AML-193 (cell line): Measurements from ENCODE around the gene PACSIN1.
"Not testable (repeated sequence)": the region's sequence is repeated elsewhere in the genome, so short reads cannot be mapped to it uniquely, and the experiment has no call there.

ENCODE experiments used
- DNase-seq, 2 experiments: peaks; one replicate each; lab custom pipeline; 2025; lab: John Stamatoyannopoulos, UW

The PACSIN1 gene

DNA sequence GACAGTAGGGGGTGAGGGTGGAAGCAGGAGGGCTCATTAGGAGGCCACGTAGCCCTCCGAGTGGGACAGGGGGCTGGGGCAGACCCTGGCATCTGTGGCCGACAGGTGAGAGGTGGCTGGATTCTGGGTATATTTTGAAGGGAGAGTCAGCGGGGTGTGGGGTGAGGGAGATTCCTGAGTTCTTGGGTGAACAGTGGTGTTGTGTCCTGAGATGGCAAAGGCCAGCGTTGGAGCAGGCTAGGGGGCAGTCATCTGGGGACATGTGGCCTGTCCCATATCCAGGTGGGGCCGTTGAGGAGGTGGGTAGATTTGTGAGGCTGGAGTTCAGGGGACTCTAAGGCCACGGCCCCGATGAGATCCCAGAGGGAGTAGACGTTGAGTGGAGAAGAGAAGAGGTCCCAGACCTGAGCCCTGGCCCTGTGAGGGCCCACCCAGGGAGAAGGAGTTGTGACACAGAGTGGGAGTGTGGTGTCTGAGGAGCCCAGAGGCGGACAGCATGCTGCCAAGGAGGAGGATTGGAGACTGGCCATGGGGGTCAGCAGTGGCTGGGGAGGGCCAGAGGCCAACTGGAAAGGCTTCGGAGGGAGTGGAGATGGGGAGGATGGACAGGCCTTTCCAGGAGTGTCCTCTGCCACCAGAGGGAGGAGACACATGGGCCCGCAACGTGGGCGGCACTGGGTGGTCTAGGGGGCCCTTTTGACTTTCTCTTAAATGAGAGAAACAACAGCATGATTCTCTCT lies 19.6 kb downstream of the PACSIN1 start:
- DNase-seq, result no peak

DNA sequence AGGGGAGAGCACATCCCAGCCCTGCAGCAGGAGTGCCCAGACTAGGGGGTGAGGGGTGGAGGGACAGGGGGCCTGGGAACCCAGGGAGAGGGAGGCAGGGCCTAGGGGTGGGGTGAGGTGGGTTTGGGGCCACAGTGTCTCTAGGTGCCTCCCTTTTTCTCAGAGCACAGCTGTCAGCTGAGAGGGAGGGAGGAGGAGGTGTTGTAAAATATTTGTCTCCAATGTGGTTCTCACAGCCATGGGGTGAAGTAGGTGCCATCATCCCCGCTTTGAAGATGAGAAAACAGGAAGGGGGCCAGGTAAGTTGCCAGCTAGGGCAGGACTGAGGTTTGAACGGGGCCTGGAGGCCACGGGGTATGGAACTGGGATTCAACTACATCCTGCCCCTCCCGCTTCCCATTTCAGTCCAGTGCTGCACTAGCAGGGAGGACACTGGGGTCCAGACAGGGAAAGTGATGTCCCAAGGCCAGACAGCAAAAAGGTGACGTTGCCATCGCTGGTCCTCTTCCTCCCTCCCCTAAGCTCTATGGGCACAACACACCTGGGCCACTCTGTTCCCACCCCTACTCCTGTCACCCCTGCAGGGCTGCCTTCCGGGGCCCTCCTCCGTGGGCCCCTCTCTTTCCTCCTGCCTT lies 20.3 kb downstream of the PACSIN1 start:
- no peak for DNase-seq

DNA sequence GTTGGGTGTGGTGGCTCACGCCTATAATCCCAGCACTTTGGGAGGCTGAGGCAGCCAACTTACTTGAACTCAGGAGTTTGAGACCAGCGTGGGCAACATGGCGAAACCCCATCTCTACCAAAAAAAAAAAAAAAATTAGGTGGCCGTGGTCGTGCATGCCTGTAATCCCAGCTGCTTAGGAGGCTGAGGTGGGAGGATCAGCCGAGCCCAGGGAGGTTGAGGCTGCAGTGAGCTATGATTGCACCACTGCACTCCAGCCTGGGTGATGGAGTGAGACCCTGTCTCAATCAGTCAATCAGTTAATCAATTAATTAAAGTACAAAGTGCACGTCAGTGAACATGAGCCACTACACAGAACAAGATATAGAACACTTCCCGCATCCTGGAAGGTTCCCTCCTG lies 21.0 kb downstream of the PACSIN1 start:
- DNase-seq, result not testable (repeated sequence)

DNA sequence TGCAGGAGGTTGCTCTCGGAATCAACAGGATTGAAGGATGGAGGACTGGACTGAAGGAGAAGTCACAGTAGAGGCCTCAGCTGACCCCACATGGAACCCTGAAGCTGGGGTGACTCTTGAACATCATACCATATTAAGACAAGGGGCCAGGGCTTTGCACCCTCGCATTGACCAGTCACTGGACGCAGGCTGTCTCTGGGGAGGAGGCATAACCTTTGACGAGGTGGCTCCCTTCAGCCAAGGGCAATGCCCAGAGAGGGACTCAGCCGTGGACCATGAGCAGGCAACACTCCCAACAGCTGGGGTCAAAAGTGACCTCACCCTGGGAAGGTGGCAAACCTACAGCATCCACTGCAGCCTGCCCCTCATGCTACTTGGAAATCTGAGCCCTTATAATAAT lies 21.7 kb downstream of the PACSIN1 start:
- DNase-seq, result no peak

DNA sequence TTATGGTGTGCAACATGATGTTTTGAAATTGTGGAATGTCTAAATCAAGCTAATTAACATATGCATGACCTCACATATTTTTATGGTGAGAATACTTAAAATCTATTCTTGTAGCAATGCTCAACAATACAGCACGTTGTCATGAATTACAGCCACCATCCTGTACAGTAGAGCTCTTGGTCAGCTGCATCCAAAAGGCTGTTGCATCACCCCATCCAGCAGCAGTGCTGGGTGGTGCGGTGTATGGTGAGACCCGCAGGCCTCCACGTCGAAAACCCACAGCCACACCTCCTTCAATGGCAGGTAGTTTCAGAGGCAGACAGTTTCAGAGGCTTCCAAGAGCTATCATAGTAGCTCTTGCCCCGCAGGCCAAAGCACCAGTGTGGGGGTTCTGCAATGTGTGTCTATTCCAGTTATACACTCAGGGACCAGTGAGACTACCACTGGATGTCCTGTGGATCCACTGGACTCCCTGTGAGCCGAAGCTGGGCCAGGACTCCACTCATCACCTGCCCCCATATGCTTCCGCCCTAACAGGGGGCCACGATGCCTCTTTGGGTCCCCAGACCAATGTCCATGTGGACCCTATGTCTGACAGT lies 23.4 kb downstream of the PACSIN1 start:
- no peak for DNase-seq

DNA sequence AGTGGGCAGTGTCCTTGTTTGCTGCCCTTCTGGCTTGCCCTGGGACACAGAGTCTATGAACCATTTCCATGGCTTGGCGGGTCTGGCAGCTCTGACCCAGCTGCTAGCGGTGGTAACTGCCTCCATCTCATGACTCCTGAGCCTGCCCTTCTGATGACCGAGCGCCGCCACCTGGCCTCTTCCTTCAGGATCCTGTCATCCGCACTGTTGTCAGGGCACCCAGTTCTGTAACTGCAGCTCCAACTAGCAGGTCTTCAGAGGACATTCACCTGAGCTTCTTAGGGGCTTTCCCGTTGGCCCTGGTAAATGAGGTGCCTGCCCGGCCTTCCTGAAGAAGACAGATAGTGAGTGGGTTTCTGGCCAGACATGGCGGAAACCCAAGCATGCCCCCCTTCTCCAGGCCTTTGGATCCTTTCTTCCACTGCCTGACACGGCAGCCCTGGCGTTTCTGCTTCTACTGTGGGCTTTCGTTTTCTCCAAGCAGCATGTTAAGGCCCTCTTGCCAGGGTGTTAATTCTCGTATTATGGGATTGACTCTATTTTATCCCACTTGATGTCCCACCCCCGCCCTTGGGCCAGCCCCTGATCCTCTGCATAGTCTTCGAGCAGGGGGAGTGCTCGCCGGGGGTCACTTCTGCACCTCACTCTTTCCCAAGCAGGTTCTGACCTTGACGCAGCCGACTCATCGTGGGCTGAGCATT lies 24.7 kb downstream of the PACSIN1 start:
- DNase-seq, result no peak

DNA sequence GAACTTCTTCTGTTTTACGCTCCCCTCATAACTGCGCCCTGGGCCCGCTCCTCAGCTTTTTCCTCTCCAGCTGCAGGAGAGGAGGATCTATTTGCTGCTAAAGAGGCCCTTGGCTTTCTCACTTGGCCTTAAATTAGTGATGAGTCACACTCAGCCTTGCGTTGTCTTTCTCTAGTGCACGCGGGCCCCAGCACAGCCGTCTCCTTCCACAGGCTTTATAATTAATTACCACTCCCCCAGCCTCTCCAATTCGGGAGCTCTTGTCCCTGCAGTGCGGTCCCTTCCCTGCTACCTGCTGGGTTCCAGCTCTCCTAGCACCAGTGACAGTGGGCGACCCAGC lies 25.2 kb downstream of the PACSIN1 start:
- DNase-seq, result no peak

DNA sequence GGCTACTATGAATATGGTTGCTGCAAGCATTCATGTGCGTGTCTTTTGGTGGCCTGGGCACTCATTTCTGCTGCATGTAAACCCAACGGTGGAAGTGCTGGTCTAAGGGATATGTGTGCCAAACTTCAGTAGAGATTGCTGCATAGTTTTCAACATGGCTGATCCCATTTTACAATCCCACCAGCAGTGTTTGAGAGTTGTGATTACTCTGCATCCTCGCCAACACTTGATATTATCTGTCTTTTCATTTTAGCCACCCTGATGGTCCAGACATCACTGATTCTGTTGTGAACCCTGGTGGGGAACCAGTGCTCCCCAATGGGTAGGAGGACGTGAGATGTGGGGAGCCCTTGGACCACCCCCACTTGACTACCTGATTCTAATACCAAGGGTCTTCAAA lies 27.5 kb downstream of the PACSIN1 start:
- no peak for DNase-seq

DNA sequence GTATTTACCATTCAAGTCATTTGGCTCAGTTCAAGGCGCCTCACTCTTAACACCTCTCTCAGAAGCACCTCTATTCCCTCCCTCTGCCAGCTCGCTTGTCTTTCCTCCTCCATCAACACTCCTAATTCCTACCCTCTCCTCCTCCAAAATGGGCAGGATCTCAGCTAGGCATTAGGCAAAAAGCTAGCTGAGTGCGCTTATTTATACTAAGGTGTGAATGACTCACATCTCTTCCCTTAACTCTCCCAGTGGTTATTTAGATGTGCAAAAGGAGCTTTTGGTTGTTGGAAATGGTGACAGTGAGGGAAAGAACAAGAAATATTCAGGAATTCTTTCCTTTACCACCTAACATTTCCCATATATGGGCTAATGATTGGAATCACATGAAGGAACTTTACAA lies 29.1 kb downstream of the PACSIN1 start:
- DNase-seq, result no peak

DNA sequence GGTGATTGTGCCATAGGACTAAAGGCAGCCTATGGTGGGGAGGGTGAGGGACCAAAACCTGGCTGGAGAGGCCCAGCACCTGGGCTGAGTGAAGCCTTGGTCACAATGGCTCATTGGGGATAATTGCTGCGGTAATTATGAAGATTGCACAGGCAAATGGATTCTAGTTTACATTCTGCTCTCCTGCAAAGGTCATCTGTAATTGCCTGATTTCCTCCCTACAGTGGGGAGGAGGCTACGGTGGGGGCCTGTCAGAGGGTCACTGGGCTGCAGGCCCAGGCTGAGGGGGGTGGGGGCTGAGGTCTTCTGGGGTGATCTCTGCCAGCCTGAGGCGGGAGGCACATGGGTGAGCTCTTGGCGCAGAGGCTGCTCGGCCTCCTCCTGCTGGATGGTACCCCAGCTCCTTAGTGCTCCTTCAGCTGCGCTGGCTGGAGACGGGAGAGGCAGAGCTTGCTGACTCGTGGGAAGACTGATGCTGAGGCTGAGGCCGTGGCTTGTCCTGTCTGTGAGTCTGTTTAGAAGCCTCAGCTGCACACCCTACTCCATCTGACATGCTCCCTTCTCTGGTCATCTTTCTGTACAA lies 30.3 kb downstream of the PACSIN1 start:
- no peak for DNase-seq

DNA sequence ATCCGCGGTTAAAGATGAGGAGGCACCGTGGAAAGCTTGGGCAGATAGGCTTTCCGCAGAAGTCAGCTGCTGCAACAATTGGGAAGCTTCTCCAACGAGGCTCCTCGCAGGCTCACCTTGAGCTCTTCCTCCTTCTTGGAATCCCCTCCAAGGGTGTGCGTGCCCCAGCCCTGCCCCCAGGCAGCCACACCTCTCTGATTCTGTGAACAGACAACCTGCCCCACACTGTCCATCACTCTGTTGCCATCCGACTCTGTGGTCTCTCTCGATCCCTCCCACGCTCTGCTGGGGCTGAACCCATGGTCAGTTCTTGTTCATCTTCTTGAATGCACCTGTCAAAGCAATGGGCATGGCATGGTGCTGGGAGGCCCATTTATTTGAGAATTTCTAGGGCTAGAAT lies 31.5 kb downstream of the PACSIN1 start:
- no peak for DNase-seq

DNA sequence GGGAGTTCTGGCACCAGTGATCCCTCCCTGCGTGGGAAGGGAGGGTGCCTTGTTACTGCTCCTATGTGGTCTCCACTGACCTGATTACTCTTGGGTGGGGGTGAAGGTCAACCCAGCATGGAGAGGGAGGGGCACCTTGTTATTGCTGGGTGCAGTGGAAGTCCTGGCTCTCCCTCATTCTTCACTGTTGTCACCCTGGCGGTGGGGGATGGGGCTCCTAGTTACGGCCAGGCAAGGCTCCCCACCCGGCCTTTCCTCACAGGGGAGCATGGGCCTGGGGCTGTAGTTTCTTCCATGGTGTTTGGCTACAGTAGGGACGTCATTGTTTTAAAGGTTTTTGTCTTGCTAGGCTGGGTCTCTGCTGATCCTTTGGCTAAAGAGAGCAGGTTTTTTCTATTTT lies 40.8 kb downstream of the PACSIN1 start:
- DNase-seq, result no peak

DNA sequence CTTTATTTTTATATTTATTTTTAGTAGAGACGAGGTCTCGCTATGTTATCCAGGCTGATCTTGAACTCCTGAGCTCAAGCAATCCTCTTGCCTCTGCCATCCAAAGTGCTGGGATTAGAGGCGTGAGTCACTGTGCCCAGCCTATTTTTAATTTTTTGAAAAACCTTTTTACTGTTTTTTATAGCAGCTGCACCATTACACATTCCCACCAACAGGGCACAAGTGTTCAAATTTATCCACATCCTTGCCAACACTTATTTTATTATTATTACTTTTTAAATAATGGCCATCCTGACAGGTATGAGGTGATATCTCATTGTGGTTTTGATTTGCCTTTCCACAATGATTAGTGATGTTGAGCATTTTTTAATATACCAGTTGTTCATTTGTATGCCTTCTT lies 42.5 kb downstream of the PACSIN1 start:
- no peak for DNase-seq

DNA sequence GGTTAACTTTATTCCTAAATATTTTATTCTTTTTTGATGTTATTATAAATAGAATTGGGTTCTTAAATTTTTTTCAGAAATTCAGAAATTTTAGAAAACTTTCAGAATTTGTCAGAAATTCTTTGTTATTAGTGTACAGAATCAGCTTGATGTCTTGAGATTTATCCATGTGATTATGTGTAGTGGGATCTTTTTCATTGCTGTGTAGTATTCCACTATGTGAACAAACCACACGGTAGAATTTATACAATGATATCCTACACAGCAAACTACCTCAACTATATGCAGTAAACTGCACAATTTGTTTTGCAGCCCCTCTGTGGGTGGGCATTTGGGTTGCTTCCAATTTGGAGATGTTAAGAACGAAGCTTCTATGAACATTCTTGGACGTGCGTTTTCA lies 43.9 kb downstream of the PACSIN1 start:
- DNase-seq, result no peak

DNA sequence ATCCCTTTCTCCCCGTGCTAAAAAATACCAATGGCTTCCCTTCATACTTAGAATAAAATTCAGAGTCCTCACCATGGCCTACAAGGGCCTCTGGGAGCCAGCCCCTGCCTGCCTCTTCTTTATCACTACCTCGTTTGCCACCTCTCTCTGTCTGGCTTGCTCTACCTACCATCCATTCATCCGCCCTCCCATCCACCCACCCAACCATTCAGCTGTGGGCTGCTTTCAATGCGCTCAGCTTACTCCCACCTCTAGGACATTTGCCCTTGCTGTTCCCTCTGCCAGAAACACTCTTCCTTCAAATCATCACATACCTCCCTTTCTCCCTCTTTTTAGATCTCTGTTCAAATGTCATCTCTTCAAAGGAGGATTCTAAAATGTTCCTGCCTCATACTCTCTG lies 44.4 kb downstream of the PACSIN1 start:
- no peak for DNase-seq

DNA sequence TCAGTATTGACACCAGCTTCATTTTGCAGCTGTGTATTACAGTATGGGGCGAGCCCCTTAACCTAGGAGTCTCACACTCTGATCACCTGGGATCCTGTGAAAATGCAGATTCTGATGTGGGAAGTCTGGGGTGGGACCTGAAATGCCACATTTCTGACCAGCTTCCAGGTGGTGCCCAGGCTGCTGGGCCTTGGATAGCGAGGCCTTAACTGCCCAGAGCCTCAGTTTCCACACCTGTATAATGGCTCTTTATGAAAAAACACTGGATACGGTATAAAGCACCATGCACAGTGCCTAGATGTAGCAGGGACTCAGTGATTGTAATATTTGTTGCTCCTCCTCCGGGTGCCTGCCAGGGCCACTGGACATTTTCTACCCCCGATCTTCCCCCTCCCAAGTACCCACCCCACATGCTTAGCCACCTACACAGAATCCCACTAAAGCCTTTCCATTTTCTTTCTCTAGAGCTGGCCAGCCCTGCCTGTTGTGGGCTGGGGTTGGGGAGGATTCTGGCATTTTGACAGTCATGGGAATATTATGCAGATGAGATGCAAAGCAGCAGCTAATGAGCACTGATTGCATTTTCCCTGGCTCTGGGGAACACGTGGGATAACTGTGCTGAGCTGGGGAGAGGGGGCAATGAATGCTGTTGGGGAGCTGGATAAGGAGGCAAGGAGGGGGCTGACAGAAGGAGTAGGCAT lies 45.5 kb downstream of the PACSIN1 start:
- no peak for DNase-seq

DNA sequence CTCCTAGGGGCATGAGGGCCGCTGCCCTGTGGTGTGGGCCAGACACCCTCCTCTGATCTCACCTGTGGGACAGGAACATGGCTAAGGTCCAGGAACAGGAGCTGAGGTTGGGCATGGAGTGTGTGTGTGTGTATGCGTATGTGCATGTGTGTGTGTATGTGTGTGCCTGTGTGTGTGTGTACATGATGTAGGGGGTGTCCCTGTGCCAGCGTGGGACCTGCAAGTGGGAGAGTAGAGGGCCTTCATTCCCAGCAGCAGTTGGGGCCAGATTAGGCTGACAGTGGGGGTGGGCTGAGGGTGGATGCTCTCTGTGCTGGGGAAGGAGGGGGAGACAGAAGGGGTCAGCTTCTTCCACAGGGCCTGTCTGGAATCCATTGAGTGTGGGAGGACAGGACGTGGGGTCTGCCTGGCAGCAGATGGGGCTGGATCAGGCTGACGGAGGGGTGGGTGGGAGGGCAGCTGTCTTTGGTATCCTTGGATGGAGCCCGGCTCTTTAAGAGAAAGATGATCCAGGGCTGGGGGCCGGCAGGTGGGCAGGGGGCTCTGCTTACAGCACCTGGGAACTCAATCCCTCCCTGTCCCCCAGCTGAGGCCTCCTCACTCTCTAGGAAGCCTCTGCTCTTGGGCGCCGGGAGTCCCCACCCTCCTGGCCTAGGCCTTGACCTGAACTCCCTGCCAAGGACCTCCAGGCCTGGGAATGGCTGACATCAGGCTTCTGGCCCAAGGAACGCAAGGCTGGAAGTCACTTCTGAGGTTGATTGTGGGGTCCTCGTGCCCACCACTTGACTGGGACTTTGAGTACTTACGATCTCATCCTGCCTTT lies 46.2 kb downstream of the PACSIN1 start:
- DNase-seq, result no peak

DNA sequence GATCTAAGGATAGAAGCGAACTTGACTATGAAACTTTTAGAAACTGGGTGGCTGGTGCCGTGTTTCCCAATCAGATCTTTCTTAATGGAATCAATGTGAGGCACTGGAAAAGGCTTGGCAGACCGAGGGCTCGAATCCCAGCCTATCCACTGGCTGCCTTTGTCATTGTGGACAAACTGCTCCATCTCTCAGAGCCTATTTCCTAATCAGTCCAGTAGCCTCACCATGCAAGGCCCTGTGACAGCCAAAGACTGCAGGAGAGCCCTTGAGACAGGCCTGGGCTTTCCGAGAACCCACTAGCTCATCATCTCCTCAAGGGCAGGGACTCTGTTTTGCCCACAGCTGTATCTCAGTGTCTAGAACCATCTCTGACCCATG lies 46.9 kb downstream of the PACSIN1 start:
- no peak for DNase-seq

DNA sequence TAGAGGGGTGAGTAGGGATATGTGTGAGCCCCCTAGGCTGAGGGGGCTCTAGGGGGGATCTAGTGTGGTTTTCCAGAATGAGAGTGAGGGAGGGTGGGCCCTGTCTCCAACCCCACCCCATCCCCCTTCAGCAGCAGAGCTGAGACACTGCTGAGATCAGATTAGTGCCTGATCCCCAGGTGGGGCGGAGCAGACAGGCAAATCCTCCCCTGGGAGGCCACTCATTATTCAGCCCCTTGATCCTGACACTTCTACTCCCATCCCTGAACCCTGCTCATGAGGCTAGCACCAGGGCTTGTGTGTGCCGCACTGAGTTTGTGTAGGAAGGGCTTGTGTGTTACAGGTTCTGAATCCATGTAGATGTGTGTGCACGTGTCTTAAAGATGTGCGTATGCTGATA lies 47.8 kb downstream of the PACSIN1 start:
- DNase-seq, result no peak

DNA sequence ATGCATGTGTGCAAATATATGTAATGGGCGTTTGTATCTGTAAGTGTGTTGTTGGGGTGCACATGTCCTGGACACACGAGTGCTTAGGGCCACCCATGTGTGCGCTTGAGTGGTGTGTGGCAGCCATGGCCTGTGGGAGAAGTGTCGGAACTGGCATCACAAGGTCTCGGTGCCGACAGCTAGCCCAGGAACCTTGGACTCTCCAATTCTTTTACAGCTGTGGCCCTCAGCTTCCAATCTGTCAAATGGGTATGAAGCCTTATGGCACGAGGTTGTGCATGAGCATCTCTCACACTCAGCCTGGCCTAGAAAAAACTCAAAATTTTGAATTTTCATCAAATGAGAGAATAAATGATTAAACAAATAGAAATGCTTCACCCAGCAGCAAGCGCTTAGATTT lies 48.2 kb downstream of the PACSIN1 start:
- no peak for DNase-seq
